DND-41 (cell line): ENCODE data around the gene DPPA4.

Experiments used
- ATAC-seq: fragments of 200-7000 bp; cut with Tn5 transposase; 3 replicates; pipeline ENCODE4 v1.9.1; 2021; ENCODE audit warnings: low read depth; ENCODE audit not compliant: insufficient read depth
- DNase-seq: peaks from one replicate; pipeline ENCODE4 v3.0.0-alpha.2; 2020
- H2AFZ ChIP-seq: 2 replicates; pipeline ENCODE4 v1.6.0; 2012; ENCODE audit warnings: low read depth, low read length
- H3K27ac ChIP-seq: 2 replicates; pipeline ENCODE4 v1.5.1; 2012; ENCODE audit warnings: low read length, inconsistent platforms
- H3K27me3 ChIP-seq: fragments of 200-600 bp; sonication (generic); 2 replicates; pipeline ENCODE4 v1.6.0; 2012; ENCODE audit warnings: low read length, mild to moderate bottlenecking, inconsistent platforms; ENCODE audit not compliant: insufficient read depth, poor library complexity
- H3K36me3 ChIP-seq: 2 replicates; pipeline ENCODE4 v1.5.1; 2012; ENCODE audit warnings: low read length, inconsistent platforms; ENCODE audit not compliant: insufficient read depth
- H3K4me1 ChIP-seq: 2 replicates; pipeline ENCODE4 v1.5.1; 2012; ENCODE audit warnings: mild to moderate bottlenecking, low read length; ENCODE audit not compliant: insufficient read depth
- H3K4me2 ChIP-seq: 2 replicates; pipeline ENCODE4 v1.6.0; 2012; ENCODE audit warnings: mild to moderate bottlenecking, moderate library complexity, low read length, inconsistent platforms; ENCODE audit not compliant: insufficient read depth
- H3K4me3 ChIP-seq, 2 experiments: fragments of 200-600 bp in 1 of 2; shearing (Covaris generic) in 1 of 2; 2 replicates each; pipeline ENCODE4 v1.5.1; 2012 to 2016; ENCODE audit warnings: inconsistent platforms in 2 of 2, low read length in 2 of 2, mild to moderate bottlenecking in 2 of 2, low read depth in 1 of 2, moderate library complexity in 1 of 2
- H3K79me2 ChIP-seq: 2 replicates; pipeline ENCODE4 v1.6.0; 2012; ENCODE audit warnings: low read length, inconsistent platforms; ENCODE audit not compliant: insufficient read depth
- H3K9ac ChIP-seq: 2 replicates; pipeline ENCODE4 v1.6.0; 2012; ENCODE audit warnings: low read depth, mild to moderate bottlenecking, inconsistent platforms, low read length, moderate library complexity
- H3K9me3 ChIP-seq: 2 replicates; pipeline ENCODE4 v1.5.1; 2012; ENCODE audit warnings: low read length, moderate library complexity, mild to moderate bottlenecking, inconsistent platforms; ENCODE audit not compliant: insufficient read depth, severe bottlenecking
- H4K20me1 ChIP-seq: 2 replicates; pipeline ENCODE4 v1.6.0; 2012; ENCODE audit warnings: low read length; ENCODE audit not compliant: insufficient read depth
- CTCF ChIP-seq: IDR thresholded peaks from 2 replicates; pipeline ENCODE4 v1.5.1; 2012; ENCODE audit warnings: borderline replicate concordance, low read length, moderate library complexity, mild to moderate bottlenecking; ENCODE audit not compliant: poor library complexity, severe bottlenecking; ENCODE audit errors: extremely low read depth
- EZH2 ChIP-seq: IDR thresholded peaks from 3 replicates; pipeline ENCODE4 v1.6.1; 2012; ENCODE audit warnings: borderline replicate concordance, low read depth, mild to moderate bottlenecking, moderate library complexity, low read length, inconsistent platforms; ENCODE audit not compliant: severe bottlenecking

The DPPA4 gene

GRCh38 chr3:109284071-109284470 is 53.3 kb downstream of the DPPA4 start:
- TF ChIP-seq EZH2 (no peak), CTCF (no peak)
- DNase-seq (no peak), ATAC-seq (no peak)
- Histone ChIP-seq H4K20me1 (no peaks in the 10 kb centered on the region), H3K79me2 (no peaks in the 10 kb centered on the region), H3K9me3 (no peaks in the 10 kb centered on the region), H3K4me1 (peaks cover 14% of the 10 kb centered on the region), H3K4me2 (no peak overlapping the region), H3K27ac (peak overlapping the region; percentile 44; the same call in 1 of the 2 replicates), H3K27me3 (no peaks in the 10 kb centered on the region), H3K9ac (no peak overlapping the region), H2AFZ (0 out of 2 replicates have a peak overlapping the region, but pooled peaks have one; percentile 10), H3K4me3 (no peak overlapping the region), H3K36me3 (no peaks in the 10 kb centered on the region)

GRCh38 chr3:109278546-109278945 is 58.8 kb downstream of the DPPA4 start:
- Histone ChIP-seq H3K36me3 (no peaks in the 10 kb centered on the region), H3K9me3 (no peaks in the 10 kb centered on the region), H2AFZ (no peak overlapping the region), H3K27ac (no peak overlapping the region), H3K4me1 (no peaks in the 10 kb centered on the region), H4K20me1 (no peaks in the 10 kb centered on the region), H3K27me3 (no peaks in the 10 kb centered on the region), H3K79me2 (no peaks in the 10 kb centered on the region), H3K4me2 (no peak overlapping the region), H3K4me3 (no peak overlapping the region), H3K9ac (no peak overlapping the region)
- no peak for ATAC-seq
- no peak for DNase-seq
- TF ChIP-seq CTCF (no peak), EZH2 (no peak)

GRCh38 chr3:109278141-109278540 is 59.2 kb downstream of the DPPA4 start:
- Histone ChIP-seq H3K27me3 (no peaks in the 10 kb centered on the region), H3K27ac (no peak overlapping the region), H2AFZ (no peak overlapping the region), H3K36me3 (no peaks in the 10 kb centered on the region), H3K79me2 (no peaks in the 10 kb centered on the region), H3K4me1 (no peaks in the 10 kb centered on the region), H3K9ac (no peak overlapping the region), H4K20me1 (no peaks in the 10 kb centered on the region), H3K4me3 (no peak overlapping the region), H3K4me2 (no peak overlapping the region), H3K9me3 (no peaks in the 10 kb centered on the region)
- no peak for DNase-seq
- no peak for ATAC-seq
- TF ChIP-seq CTCF (no peak), EZH2 (no peak)
